Uterus (tissue), 2 donors: Measurements from ENCODE around the gene RAB19.

Experiments used
- CTCF ChIP-seq, 4 experiments: fragments of 200-600 bp in 2 of 4; fragments of 450-650 bp in 2 of 4; sonication (generic) in 2 of 4; IDR thresholded peaks; one replicate each; pipeline ENCODE4 v1.5.1; 2016 to 2019; ENCODE audit warnings: antibody characterized with exemption in 4 of 4, mild to moderate bottlenecking in 2 of 4, moderate library complexity in 1 of 4
- POLR2A ChIP-seq, 2 donors: fragments of 450-650 bp; IDR thresholded peaks; one replicate each; pipeline ENCODE4 v1.6.1; 2016; ENCODE audit warnings: antibody characterized with exemption in 2 of 2, mild to moderate bottlenecking in 1 of 2, moderate library complexity in 1 of 2

- TF ChIP-seq CTCF (IDR thresholded peaks at IDR 0.05): no peak
- no peak for TF ChIP-seq POLR2A (IDR thresholded peaks at IDR 0.05)
Measured at GRCh38 chr7:140415361-140415760, 11.5 kb downstream of the RAB19 start.
